ENCODE results near the gene ANKRD34C. TPM values are rescaled to one million over a fixed set of nuclear protein-coding genes. Genes with fewer than 3 reads are reported as not detected.

ANKRD34C gene
- total RNA-seq, 1 experiment from 2014 or later: not detected

DNA sequence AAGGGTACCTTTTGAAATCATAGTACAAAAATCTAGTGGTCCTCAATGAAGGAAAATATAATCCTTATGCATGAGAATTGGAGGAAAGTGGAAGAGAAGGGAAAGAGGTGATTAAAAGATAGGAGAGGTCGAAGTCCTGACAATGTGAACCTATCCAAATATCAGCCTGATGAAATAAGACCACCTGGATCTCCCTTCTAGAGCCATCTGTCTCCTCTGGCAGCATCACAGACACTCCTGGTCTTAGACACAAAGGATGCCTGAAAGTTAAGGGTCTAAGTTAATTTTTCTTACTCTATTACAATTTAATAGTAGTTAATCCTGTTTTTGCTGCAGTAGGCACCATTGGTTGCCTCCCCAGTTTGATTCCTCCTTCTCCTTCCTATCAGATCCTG, 17.3 kb downstream of the ANKRD34C start:
- no peak overlapping the region for H3K9ac ChIP-seq (ENCODE audit: extremely low read depth, insufficient read length, low read length)
- H3K56ac ChIP-seq (ENCODE audit: insufficient read length, low read depth, low read length): no peak overlapping the region
- no peaks in the 10 kb centered on the region for H3K9me3 ChIP-seq (ENCODE audit: control insufficient read depth, low read depth, low read length)
- no peaks in the 10 kb centered on the region for H3K4me1 ChIP-seq (ENCODE audit: insufficient read depth, low read length)
- no peak overlapping the region for H3K14ac ChIP-seq (ENCODE audit: insufficient read depth, low read length)
- H3K4ac ChIP-seq (ENCODE audit: low read depth, low read length): no peak overlapping the region
- Mint-ChIP-seq H3K4me3 (no peak overlapping the region), H3K36me3 (ENCODE audit: insufficient read depth in 1 of 3, low read depth in 3 of 3) (no peaks in the 10 kb centered on the region), H3K27me3 (ENCODE audit: low read depth) (peaks cover 49% of the 10 kb centered on the region), H3K9me3 (no peaks in the 10 kb centered on the region), H3K27ac (no peak overlapping the region), H3K4me1 (no peaks in the 10 kb centered on the region)
- H3K4me2 ChIP-seq (ENCODE audit: insufficient read depth, insufficient read length, low read length): no peak overlapping the region
- H2AFZ ChIP-seq (ENCODE audit: low read length): no peak overlapping the region
- H3K18ac ChIP-seq (ENCODE audit: insufficient read length, low read depth, low read length): no peak overlapping the region
- H4K8ac ChIP-seq (replicated peaks; ENCODE audit: insufficient read length, low read depth, low read length): no peak overlapping the region
- H2BK120ac ChIP-seq (ENCODE audit: low read depth, low read length, poor library complexity, severe bottlenecking): no peak overlapping the region
- TF ChIP-seq, protein P1, sequence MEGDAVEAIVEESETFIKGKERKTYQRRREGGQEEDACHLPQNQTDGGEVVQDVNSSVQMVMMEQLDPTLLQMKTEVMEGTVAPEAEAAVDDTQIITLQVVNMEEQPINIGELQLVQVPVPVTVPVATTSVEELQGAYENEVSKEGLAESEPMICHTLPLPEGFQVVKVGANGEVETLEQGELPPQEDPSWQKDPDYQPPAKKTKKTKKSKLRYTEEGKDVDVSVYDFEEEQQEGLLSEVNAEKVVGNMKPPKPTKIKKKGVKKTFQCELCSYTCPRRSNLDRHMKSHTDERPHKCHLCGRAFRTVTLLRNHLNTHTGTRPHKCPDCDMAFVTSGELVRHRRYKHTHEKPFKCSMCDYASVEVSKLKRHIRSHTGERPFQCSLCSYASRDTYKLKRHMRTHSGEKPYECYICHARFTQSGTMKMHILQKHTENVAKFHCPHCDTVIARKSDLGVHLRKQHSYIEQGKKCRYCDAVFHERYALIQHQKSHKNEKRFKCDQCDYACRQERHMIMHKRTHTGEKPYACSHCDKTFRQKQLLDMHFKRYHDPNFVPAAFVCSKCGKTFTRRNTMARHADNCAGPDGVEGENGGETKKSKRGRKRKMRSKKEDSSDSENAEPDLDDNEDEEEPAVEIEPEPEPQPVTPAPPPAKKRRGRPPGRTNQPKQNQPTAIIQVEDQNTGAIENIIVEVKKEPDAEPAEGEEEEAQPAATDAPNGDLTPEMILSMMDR (conservative IDR thresholded peaks at IDR 0.05): no peak
- H3K79me1 ChIP-seq (ENCODE audit: insufficient read depth, low read depth, low read length, poor library complexity, severe bottlenecking): no peaks in the 10 kb centered on the region
- H4K5ac ChIP-seq (ENCODE audit: insufficient read length, low read depth, low read length): no peak overlapping the region
- no peaks in the 10 kb centered on the region for H4K20me1 ChIP-seq (ENCODE audit: control insufficient read depth, insufficient read depth, insufficient read length)
- no peak overlapping the region for H3T11ph ChIP-seq (ENCODE audit: low read length)
- H3K23ac ChIP-seq (ENCODE audit: insufficient read length, low read depth, low read length): no peak overlapping the region
- no peak overlapping the region for H2BK20ac ChIP-seq (ENCODE audit: low read depth, low read length, poor library complexity, severe bottlenecking)
- no peak overlapping the region for H2BK12ac ChIP-seq (ENCODE audit: insufficient read length, low read depth, low read length)
- no peak overlapping the region for H2AK5ac ChIP-seq (ENCODE audit: insufficient read length, low read length)
- H3K23me2 ChIP-seq (ENCODE audit: insufficient read length, low read depth, low read length, poor library complexity, severe bottlenecking): no peaks in the 10 kb centered on the region
- no peak overlapping the region for H2BK5ac ChIP-seq (ENCODE audit: insufficient read length, low read length)
- no peak overlapping the region for H2BK15ac ChIP-seq (ENCODE audit: low read depth, low read length)
- H3K27ac ChIP-seq (ENCODE audit: insufficient read length, low read depth, low read length): no peak overlapping the region
- DNase-seq: no peak
- no peaks in the 10 kb centered on the region for H3K79me2 ChIP-seq (ENCODE audit: insufficient read depth, low read length)
- WGBS (ENCODE audit: extremely low coverage, insufficient read length, low lambda C conversion rate): no CpG with 5 or more reads among the region's 1 CpG
- no peaks in the 10 kb centered on the region; the same call in 1 of the 2 replicates for H3K27me3 ChIP-seq (ENCODE audit: insufficient read depth, low read length)
- no peak overlapping the region for H4K91ac ChIP-seq (ENCODE audit: insufficient read length, low read depth, low read length)

All from H9 (cell line).